Hypothalamus (tissue), 51 donors: ENCODE results near the gene FBXO31.

ENCODE experiments used
- DNase-seq, 51 donors: peaks; one replicate each; lab custom pipeline; 2025; lab: John Stamatoyannopoulos, UW

The FBXO31 gene

DNA sequence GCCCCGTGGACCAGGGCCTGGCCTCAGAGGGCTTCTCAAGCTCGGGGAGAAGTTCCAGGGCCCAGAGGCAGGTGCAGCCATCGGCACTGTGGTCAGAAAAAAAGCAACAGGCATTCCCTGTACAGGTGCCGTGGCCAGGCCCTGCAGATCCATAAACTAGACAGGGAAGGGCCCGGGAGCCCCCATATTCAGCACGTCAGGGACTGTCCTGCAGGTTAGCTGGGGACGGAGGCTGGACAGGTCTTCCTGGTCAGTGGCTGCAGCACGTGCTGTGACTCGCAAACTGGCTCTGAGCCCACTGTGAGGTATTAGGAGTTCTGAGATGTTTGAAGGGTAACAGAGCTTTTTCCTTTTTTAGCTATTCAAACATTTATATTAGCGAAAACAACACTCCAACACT, 51.4 kb downstream of the FBXO31 start:
- DNase-seq, result no peak

DNA sequence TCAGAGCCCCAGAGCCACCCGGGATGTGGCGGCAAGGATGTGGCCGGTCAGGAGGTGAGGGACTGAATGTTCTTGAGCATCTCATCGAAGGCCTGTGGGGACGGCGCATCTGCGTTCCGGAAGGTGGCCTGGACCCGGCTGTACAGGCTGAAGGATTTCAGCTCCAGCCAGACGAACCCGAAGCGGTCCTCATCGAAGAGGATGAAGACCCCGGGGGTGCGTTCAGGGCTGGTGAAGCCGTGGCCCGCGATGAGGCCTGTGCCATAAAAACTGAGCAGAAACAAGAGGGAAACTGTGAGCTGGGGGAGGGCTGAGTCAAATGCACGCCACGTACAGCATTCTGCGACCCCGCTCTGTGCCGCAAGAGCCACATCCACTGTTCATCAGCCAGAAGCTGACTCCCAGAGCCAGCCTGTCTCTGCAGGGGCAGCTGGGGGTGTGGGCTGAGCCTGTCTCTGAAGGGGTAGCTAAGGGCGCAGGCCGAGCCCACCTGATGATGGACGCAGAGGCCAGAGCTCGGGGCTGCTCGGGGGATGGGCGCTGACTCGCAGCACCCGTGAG, 52.3 kb downstream of the FBXO31 start:
- no peak for DNase-seq

DNA sequence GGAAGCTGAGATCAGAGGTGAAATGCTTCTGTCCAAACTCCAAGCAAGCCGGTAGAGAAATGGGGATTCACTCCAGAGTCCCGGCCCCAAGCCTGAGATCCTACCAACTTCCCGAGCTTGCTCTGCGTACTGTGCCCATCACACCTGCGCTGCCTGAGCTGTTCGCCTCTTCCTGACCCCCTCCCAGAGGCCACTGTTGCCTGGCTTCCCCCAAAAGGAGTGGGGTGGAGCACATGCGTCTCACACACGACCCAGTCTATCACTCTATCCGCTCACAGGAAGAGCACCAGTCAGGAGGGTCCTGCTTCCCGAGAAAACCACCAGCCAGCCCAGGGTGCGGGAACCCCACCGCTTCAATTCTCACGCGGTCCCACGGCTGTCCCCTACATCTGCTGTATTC, 52.9 kb downstream of the FBXO31 start:
- DNase-seq, result no peak

DNA sequence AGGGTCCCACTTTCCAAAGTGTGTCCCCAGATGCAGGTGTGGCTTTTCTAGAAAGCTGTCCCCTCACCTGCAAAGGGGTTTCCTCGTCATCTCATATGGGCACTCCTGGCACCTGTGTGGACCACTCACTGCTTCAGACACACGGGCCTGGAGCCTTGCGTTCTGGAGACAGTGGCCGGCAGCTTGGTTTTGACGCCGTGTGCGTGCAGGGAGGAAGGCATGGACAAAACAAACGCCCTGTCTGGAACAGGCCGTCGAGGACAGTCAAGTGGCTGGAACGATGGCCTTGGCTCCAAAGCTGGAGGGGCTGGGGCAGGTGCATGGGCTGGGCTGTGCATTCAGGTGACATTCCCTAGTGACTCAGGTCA, 53.3 kb downstream of the FBXO31 start:
- DNase-seq, result no peak

DNA sequence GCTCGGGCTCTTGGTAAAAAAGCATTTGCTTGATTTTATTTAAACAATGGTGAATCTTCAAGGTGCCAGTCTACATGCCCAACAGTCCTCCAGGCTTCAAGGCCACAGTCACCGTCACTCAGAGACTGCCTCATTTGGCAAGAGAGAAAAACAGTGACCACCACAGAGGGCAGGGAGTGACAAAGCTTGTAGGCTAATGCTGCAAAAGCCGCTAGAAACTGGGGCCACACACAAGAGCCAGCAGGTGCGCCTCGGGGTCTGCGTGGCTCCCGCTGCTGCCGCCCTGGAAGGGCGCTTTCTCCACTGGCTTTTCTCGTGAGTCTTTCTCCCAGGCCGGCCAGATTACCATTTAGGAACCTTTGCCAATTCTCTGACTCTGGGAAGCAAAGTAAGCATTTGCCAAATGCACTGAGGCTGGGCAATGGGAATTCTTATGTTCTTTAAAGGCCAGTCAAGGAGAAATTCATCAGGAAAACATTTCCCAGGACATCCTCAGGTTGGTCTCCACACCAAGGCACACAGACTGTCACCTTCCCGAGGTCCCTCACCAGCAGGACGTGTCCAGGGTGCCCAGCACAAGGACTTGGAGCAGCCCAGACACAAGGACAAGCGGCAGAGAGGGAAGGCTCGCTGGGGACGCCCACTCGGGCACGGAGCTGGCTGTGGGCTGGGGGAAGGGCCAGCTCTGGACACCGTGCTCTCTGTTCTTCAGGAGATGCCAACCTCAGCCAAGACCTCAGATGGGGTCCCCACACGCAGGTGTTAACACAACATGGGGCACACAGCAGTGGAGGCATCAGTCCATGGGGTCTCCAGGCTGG, 53.9 kb downstream of the FBXO31 start:
- DNase-seq, result no peak

DNA sequence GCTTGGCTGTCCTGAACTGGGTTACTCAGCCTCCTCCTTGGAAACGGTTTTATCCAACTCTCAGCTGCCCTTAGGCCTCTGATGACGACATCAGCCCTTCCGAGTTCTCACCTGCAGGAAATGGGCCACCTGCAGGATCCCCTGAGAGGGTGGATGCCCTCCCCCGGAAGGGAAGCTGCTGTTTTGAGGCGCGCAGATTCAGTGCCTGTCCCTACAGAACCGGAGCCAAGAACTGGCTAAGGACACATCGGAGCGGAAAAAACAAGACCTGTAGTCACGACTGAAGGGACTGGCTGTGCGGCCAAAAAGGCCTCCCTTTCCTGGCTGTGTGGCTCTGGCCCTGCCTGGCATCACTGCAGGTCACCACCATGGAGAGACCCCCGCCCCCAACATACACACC, 54.7 kb downstream of the FBXO31 start:
- DNase-seq, result no peak

DNA sequence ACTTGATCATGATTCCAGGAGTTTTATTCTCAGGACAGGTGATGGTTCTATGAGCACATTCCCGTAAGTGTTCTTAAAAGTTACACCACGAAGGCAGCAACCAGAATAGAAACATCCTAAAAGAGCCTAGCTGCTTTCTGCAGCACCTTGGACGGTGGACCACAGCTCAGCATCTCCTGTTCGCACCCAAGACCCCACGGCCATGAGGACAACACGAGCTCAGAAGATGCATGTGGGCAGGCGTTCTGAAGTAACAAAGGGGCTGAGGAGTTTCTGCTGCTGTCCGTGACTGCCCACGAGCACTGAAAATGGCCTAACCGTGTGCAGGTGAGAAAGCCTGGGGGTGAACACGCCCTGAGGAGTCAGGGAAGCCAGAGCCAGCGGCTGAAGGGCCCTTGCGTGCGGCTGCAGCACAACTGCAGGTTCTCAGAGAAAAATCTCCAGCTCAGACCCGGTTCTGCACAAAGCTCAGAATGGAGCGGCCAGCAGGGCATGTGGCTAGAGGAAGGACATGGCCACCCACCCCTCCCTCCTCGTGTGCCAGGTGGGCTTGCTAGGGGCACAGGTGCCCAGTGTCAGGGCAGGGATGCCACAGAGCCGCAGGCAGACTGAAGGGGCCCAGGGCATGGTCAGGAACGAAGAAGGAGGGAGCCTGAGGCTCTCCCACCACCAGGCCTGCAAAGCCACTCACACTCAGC, 55.6 kb downstream of the FBXO31 start:
- DNase-seq, result no peak

DNA sequence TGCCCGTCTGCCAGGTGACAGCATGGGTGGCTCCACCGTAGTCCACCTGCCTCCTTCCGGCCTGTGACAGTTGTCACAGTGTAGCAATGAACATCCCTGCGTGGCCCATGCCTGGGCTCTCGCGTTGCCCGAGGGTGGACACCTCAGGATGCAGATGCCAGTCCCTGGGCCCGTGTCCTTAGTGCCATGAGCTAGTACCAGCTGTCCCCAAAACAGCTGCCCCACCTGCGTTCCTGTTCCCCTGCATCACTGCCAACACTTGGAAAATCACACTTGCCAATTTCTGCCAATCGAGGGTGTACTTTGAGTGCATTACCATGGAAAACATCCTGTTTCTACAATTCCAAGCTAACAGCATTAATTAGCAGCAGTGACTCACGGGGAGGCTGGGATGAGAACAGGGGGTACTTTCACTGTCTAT, 57.4 kb downstream of the FBXO31 start:
- DNase-seq, result peak in 8 of 51 donors; percentile 31 to 73 (median 36)

DNA sequence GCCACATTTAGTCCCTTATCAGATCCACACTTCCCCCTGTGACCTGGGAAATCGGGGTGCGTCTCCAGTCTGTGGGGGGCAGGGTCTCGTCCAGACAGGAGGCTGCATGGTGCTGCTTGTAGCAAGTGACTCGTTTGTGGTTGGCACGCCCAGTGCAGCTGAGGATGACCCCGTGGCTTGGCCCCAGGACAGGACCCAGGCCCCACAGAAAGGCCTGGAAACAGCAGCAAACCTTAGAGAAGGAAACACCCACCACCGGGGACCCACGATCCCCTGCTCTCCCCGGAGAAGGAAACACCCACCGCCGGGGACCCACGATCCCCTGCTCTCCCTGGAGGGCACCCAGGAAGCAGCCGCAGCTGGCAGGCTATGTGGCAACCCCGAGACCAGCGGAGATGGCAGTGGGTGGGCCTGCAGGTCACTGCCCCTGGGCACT, 58.1 kb downstream of the FBXO31 start:
- no peak for DNase-seq

DNA sequence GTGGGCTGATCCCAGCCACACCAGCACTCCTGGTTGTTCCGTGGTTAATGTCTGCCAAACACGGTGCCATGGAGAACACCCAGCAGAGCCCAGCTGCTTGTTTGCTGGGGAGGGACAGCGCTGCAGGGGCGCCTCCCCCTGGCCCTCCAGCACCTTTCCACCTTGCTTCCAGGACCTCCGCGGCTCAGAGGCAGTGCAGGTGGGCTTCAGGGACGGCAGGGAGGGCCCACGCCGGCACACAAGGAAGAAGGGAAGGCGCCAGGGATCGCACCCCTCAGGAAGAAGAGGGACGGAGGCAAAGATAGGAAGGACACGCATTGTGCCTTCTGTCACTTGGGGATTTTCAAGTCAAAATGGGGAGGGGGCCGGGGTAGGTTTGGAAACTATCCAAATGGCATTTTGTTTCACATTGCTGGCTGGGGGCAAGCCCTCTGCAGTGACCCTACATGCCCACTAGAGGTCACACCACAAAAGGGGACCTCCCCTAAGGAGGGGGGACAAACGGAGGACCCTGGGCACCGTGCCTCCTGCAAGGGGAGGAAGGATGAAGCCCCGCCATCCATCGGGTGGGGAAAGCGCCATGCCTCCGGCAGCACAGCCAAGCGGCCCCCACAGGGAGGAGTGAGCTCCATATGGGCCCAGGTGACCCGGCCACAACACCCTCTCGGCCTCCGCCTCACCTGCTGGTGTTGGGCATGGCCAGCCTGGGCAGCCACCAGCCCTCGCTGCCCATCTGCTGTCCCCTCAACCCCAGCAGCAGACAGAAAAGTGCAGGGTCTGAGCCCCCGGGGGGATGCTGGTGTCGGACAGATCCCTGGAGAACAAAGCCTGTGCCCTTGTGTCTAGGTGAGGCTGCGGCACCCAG, 58.9 kb downstream of the FBXO31 start:
- DNase-seq, result peak in 18 of 51 donors; percentile 11 to 53 (median 34)

DNA sequence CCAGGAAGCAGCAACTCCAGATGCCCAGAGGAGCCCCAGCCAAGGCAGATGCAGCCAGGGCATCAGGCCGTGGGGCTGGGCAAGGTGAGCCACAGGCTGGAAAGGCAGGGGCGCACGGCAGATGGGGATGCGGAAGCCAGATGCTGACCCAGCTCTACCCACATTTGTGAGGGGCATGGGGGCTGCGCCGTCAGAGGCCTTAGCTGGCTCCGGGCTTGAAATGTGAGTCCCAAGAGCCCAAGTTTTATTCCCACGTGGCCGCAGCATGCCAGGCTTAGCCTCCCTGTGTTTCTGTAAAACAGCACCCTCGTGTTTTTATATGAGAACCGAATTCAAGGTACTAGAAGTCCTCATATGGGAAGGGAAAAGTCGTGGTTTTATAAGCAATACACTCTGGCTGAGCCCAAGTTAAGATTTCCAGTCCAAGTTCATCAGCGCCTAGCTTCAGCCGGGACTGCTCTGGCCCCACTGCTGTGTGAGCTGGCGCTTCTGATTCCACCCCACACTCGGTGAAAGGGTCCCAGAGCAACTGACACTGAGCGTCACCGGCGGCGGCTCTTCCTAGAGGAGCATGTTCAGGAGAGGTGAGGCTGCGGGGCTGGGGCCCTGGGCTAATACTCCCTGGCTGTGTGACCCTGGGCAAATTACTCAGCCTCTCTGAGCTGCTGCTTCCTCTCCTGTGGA, 59.7 kb downstream of the FBXO31 start:
- DNase-seq, result no peak

DNA sequence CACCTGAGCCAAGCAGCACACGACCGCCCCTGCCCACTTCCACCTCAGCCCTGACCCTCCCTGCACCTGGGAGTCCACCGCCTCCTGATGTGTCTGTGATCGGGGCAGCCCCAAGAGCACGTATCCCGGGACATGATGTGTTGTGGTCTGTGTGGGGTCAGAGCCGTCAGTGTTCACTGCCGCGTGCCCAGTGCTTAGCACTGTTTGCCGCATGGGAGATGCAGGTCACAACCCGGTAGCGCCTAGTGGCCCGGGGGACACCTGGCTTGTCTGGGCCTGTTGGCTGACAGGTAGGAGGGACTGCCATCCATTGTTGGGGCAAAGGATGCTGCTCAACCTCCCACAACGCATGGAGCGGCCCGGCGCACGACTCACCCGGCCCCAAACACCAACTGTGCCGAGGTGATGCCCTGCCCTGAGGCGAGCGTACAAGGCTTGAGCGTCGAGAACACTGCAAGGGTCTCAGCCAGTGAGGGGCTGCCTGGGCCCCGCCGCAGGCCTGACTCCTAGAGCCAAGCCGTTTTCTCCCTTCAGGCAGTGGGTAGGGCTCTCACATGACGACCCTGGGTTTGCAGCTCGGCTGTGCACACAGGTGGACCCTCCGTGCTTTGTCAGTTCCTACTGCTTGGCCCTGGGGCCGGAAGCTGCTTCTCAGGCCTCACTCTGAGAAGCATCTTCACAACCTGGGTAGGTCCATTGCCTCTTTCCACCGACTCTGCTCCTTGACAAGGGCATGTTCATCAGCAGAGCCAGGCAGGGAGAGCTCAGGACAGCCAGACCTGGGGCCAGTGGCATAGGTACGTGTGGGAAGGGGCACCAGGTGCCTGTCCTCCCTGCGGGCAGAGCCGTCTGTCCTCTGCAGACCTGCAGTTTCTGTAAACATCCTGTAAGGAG, 60.5 kb downstream of the FBXO31 start:
- DNase-seq, result no peak

DNA sequence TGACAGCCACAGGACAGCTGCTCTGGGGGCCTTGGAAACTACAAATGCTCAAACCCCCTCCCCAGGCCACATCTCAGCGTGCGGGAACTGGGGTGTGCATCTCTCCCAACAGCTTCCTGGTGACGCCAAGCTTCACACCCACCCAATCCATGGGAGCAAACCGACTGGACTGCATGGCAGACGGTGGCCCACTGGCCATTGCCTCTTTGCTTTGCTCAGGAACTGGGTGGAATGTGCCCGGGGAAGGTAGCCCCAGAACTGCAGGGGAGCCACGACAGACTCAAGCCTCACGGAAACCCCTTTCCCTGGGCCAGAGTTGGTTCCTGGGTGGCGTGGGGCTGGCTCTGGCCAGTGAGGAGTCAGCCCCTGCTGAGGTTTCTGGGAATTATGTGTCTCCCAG, 61.2 kb downstream of the FBXO31 start:
- no peak for DNase-seq

DNA sequence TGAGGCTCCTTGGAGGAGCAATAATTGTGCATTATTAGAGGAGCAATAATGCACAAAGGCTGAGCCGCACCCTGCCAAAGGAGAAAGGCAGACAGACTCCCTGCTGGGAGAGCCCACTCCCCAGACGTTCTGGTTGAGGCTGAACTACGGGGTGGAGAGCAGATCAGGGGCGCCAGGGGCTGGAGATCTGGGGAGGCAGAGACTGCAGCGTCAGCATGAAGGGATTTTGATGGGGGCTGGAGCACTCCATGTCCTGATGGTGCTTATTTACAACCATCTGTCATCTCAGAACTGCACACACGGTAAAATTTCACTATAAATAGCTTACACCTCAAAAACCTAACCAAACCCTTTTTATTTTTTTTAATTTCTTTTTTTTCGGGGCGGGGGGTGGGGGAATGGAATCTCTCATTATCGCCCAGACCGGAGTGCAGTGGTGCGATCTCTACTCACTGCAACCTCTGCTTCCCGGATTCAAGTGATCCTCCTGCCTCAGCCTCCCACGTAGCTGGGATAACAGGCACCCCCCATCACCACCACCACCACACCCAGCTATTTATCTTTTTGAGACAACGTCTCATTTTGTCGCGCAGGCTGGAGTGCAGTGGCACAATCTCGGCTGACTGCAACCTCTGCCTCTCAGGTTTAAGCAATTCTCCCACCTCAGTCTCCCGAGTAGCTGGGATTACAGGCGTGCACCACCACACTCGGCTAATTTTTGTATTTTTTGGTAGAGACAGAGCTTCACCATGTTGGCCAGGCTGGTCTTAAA, 62.1 kb downstream of the FBXO31 start:
- no peak for DNase-seq

DNA sequence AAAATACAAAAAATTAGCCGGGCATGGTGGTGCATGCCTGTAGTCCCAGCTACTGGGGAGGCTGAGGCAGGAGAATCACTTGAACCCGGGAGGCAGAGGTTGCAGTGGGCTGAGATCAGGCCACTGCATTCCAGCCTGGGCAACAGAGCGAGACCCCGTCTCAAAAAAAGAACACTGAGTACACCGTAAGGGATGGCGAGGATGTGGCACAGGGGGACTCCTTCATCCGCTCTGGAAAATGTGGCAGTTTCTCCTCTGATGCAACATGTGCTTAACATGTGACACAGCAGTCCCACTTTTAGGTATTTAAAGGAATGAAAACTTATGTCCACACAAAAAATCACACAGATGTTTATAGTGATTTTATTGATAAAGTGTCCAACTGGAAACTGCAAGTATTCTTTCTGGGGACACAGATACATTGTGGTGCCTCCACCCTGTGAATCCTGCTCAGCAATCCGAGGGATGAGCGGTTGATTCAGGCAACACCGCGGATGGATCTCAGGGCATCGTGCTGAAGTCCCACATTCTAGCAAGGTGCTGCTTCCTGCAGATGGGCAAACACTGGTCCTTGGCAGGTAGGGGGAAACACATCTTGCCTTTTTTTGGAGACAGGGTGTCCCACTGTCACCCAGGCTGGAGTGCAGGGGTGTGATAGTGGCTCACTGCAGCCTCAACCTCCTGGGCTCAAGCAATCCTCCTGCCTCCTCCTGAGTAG, 62.9 kb downstream of the FBXO31 start:
- DNase-seq, result no peak

DNA sequence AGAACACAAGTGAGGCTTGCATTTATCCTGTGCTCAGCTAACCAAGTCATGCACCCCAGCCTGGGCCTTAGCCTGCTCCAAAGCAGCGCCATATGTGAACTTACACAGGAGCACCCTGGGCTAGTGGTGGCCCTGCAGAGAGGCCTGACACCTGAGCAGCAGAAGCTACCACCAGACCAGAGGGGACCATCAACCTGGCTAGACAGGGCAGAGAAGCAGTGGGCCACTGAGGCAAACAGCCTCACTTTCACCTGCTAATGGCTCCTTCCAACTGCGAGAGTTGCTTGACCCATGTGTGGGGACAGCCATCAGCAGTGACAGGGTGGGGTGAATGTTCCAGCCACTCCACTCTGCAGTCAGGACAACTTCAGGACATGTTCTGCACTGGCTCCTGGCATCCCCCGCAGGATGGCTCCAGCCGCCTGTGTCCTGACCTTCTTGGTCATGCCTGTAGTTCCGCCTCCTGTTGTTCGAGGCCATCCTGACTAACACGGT, 63.5 kb downstream of the FBXO31 start:
- DNase-seq, result no peak

DNA sequence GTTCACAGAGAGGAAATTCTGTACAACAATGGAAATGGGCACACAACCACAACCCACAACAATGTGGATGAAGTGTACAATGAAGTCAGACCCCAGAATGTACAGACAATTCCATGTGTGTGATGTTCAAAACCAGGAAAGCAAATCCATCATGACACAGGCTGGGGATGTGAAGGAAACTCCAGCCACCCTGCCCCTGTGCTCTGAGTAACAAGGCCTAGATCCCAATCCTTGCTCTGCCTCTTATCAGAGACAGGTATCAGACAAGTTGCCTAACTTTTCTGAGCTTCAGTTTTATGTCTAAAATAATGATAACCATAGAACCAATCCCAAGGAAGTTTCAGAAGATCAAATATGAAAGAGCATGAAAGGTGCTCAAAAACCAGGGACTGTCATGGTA, 64.6 kb downstream of the FBXO31 start:
- DNase-seq, result no peak
